Stimulated activated CD8-positive, alpha-beta memory T cell treated with anti-CD3 and anti-CD28 coated beads, Interleukin-7, amount 100 ng/mL, for 24 hours (primary cell): ENCODE measurements around the gene PDK1.
"Not testable (repeated sequence)": the region's sequence is repeated elsewhere in the genome, so short reads cannot be mapped to it uniquely, and the experiment has no call there.

Source experiments
- DNase-seq: peaks from one replicate; pipeline ENCODE4 v3.0.0-alpha.2; 2020; ENCODE audit warnings: low read depth

PDK1 gene

GRCh38 chr2:172555522-172556283, at the start of gene PDK1:
TSS of gene PDK1 (plus strand) at chr2:172556090. CDS start at chr2:172556151, 61 bp downstream.
- peak; percentile 78 for DNase-seq

- DNase-seq: no peak
These were observed 48.7 kb upstream of the PDK1 start for GRCh38 chr2:172507199-172507598.

- DNase-seq: no peak
These were observed 45.8 kb upstream of the PDK1 start for GRCh38 chr2:172510088-172510487.

- no peak for DNase-seq
These were observed 45.3 kb upstream of the PDK1 start for GRCh38 chr2:172510548-172510947.

GRCh38 chr2:172512810-172513523, 42.9 kb upstream of the PDK1 start:
- no peak for DNase-seq

- DNase-seq: no peak
These were observed 42.4 kb upstream of the PDK1 start for GRCh38 chr2:172513524-172513900.

- DNase-seq: no peak
These were observed 41.8 kb upstream of the PDK1 start for GRCh38 chr2:172513935-172514586.

- DNase-seq: no peak
These were observed 39.6 kb upstream of the PDK1 start for GRCh38 chr2:172516299-172516698.

- DNase-seq: no peak
These were observed 36.9 kb upstream of the PDK1 start for GRCh38 chr2:172518995-172519394.

- no peak for DNase-seq
These were observed 30.3 kb upstream of the PDK1 start for GRCh38 chr2:172525601-172526000.

GRCh38 chr2:172531309-172531708, 24.6 kb upstream of the PDK1 start:
- DNase-seq: no peak

GRCh38 chr2:172532461-172532860, 23.4 kb upstream of the PDK1 start:
- not testable (repeated sequence) for DNase-seq

- DNase-seq: no peak
These were observed 22.2 kb upstream of the PDK1 start for GRCh38 chr2:172533687-172534086.

GRCh38 chr2:172535119-172535518, 20.8 kb upstream of the PDK1 start:
- no peak for DNase-seq

- not testable (repeated sequence) for DNase-seq
These were observed 18.0 kb upstream of the PDK1 start for GRCh38 chr2:172537851-172538250.

GRCh38 chr2:172539767-172540166, 16.1 kb upstream of the PDK1 start:
- no peak for DNase-seq

- DNase-seq: no peak
These were observed 15.5 kb upstream of the PDK1 start for GRCh38 chr2:172540421-172540820.

- DNase-seq: no peak
These were observed 10.3 kb upstream of the PDK1 start for GRCh38 chr2:172545408-172546075.

GRCh38 chr2:172549131-172549530, 6.8 kb upstream of the PDK1 start:
- DNase-seq: no peak

- DNase-seq: not testable (repeated sequence)
These were observed 6.1 kb upstream of the PDK1 start for GRCh38 chr2:172549802-172550201.

- no peak for DNase-seq
These were observed 5.5 kb upstream of the PDK1 start for GRCh38 chr2:172550419-172550818.

GRCh38 chr2:172551271-172551670, 4.6 kb upstream of the PDK1 start:
- no peak for DNase-seq
